SK-N-SH (cell line): ENCODE results near the gene MYO3A.

Source experiments
- CHD2 ChIP-seq: fragments of 150-350 bp; IDR thresholded peaks from 2 replicates; pipeline ENCODE4 v1.6.1; 2018; ENCODE audit warnings: low read length; ENCODE audit not compliant: partially characterized antibody
- CTCF ChIP-seq: fragments of 200-600 bp; sonication (generic); IDR thresholded peaks from 2 replicates; pipeline ENCODE4 v1.6.1; 2017; ENCODE audit warnings: antibody characterized with exemption, mild to moderate bottlenecking, moderate library complexity
- EP300 ChIP-seq, 2 experiments: IDR thresholded peaks; 2 replicates each; pipeline versions ENCODE4 v1.4.0 to v1.6.1; 2012; ENCODE audit warnings: borderline replicate concordance in 1 of 2, low read depth in 1 of 2, low read length in 1 of 2
- EZH2phosphoT487 ChIP-seq: fragments of 200-600 bp; sonication (generic); IDR thresholded peaks from 2 replicates; pipeline ENCODE4 v1.6.1; 2017; ENCODE audit warnings: low read depth, mixed run types, mild to moderate bottlenecking, antibody characterized with exemption, moderate library complexity, borderline replicate concordance
- GABPA ChIP-seq: IDR thresholded peaks from 2 replicates; pipeline ENCODE4 v1.4.0; 2012; ENCODE audit warnings: low read depth, mild to moderate bottlenecking
- RFX5 ChIP-seq: IDR thresholded peaks from 2 replicates; pipeline ENCODE4 v1.6.1; 2012; ENCODE audit warnings: mild to moderate bottlenecking, improper control_type of control experiment, low read length
- RXRA ChIP-seq: IDR thresholded peaks from 2 replicates; pipeline ENCODE4 v1.4.0; 2012; ENCODE audit warnings: low read depth, mild to moderate bottlenecking, borderline replicate concordance
- SMC3 ChIP-seq: IDR thresholded peaks from 2 replicates; pipeline ENCODE4 v1.6.1; 2012; ENCODE audit warnings: low read depth, low read length, improper control_type of control experiment
- TAF1 ChIP-seq: IDR thresholded peaks from 2 replicates; pipeline ENCODE4 v1.6.1; 2012; ENCODE audit warnings: low read depth, mild to moderate bottlenecking, low read length, moderate library complexity, borderline replicate concordance
- TCF12 ChIP-seq: IDR thresholded peaks from 2 replicates; pipeline ENCODE4 v1.4.0; 2012
- YY1 ChIP-seq: IDR thresholded peaks from 2 replicates; pipeline ENCODE4 v1.4.0; 2012; ENCODE audit warnings: low read depth, mild to moderate bottlenecking
- TF ChIP-seq, protein P1 (sequence below): fragments of 150-350 bp; IDR thresholded peaks from 2 replicates; pipeline ENCODE4 v1.6.1; 2017; ENCODE audit warnings: antibody characterized with exemption, low read length, low read depth, borderline replicate concordance
- TF ChIP-seq, protein P2 (sequence below): IDR thresholded peaks from 2 replicates; pipeline ENCODE4 v1.4.0; 2012; ENCODE audit warnings: low read depth
- TF ChIP-seq, protein P3 (sequence below): IDR thresholded peaks from 2 replicates; pipeline ENCODE4 v1.6.1; 2012; ENCODE audit warnings: mild to moderate bottlenecking, low read depth, low read length, moderate library complexity

DNA sequence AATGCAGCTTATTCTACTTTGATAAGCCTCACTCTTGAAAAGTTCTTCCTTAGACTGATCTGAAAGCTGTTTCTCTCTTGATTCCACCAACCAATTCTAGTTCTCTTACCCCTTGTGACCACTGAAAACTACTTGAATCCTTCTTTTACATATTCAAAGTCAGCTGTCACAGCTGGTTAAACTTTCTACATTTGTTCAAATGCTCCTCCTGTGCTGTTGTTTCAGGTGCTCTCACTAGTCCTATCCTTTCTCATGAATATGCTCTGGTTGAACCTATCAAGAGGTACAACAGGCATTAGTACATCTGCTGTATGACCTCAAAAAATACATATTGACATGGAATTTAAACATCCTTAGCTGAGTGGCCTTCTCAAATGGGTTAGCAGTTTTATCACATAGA is 91.5 kb downstream of the MYO3A start:
- TF ChIP-seq CHD2, result no peak
- TF ChIP-seq CTCF, result no peak
- TF ChIP-seq SMC3, result no peak
- TF ChIP-seq, protein P1, sequence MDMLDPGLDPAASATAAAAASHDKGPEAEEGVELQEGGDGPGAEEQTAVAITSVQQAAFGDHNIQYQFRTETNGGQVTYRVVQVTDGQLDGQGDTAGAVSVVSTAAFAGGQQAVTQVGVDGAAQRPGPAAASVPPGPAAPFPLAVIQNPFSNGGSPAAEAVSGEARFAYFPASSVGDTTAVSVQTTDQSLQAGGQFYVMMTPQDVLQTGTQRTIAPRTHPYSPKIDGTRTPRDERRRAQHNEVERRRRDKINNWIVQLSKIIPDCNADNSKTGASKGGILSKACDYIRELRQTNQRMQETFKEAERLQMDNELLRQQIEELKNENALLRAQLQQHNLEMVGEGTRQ, result no peak
- TF ChIP-seq YY1, result no peak
- no peak for TF ChIP-seq GABPA
- TF ChIP-seq, protein P2, sequence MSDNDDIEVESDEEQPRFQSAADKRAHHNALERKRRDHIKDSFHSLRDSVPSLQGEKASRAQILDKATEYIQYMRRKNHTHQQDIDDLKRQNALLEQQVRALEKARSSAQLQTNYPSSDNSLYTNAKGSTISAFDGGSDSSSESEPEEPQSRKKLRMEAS, result no peak
- TF ChIP-seq EP300 (IDR thresholded peaks at IDR 0.05; ENCODE audit: borderline replicate concordance in 1 of 2, low read depth in 1 of 2, low read length in 1 of 2), result no peak
- TF ChIP-seq RXRA, result no peak
- TF ChIP-seq TCF12, result no peak
- no peak for TF ChIP-seq TAF1
- TF ChIP-seq EZH2phosphoT487, result no peak
- TF ChIP-seq RFX5, result no peak
- TF ChIP-seq, protein P3, sequence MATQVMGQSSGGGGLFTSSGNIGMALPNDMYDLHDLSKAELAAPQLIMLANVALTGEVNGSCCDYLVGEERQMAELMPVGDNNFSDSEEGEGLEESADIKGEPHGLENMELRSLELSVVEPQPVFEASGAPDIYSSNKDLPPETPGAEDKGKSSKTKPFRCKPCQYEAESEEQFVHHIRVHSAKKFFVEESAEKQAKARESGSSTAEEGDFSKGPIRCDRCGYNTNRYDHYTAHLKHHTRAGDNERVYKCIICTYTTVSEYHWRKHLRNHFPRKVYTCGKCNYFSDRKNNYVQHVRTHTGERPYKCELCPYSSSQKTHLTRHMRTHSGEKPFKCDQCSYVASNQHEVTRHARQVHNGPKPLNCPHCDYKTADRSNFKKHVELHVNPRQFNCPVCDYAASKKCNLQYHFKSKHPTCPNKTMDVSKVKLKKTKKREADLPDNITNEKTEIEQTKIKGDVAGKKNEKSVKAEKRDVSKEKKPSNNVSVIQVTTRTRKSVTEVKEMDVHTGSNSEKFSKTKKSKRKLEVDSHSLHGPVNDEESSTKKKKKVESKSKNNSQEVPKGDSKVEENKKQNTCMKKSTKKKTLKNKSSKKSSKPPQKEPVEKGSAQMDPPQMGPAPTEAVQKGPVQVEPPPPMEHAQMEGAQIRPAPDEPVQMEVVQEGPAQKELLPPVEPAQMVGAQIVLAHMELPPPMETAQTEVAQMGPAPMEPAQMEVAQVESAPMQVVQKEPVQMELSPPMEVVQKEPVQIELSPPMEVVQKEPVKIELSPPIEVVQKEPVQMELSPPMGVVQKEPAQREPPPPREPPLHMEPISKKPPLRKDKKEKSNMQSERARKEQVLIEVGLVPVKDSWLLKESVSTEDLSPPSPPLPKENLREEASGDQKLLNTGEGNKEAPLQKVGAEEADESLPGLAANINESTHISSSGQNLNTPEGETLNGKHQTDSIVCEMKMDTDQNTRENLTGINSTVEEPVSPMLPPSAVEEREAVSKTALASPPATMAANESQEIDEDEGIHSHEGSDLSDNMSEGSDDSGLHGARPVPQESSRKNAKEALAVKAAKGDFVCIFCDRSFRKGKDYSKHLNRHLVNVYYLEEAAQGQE, result no peak
